MCF 10A (cell line): ENCODE data around the gene ADRA1B. TPM values are rescaled to one million over a fixed set of nuclear protein-coding genes. Genes with fewer than 3 reads are reported as not detected.
"Not testable (repeated sequence)": the region's sequence is repeated elsewhere in the genome, so short reads cannot be mapped to it uniquely, and the experiment has no call there.

Experiments
- BruUV-seq: library from RNA; stranded (reverse); fragments of 400-500 nt; replicated peaks from 2 replicates; lab custom pipeline; 2021; lab: Mats Ljungman, UMichigan
- CTCF ChIA-PET: fragments of 300-600 bp; sonication (Branson Sonifier 250); formaldehyde crosslinking; extraction: SDS; loops from one replicate; lab custom pipeline; 2021; ENCODE audit warnings: antibody characterized with exemption, inconsistent platforms; lab: Yijun Ruan, JAX
- POLR2A ChIA-PET: fragments of 300-600, 350-650 bp; sonication (Branson Sonifier 250); formaldehyde crosslinking; extraction: SDS; loops from one replicate; lab custom pipeline; 2020; ENCODE audit warnings: antibody characterized with exemption, inconsistent platforms; lab: Yijun Ruan, JAX
- DNase-seq: peaks from one replicate; pipeline ENCODE4 v3.0.0-alpha.2; 2018; ENCODE audit not compliant: unreplicated experiment
- H3K27ac Mint-ChIP-seq: one replicate; pipeline ENCODE4 v1.8.0; 2022; ENCODE audit warnings: mild to moderate bottlenecking, low read depth, mixed read lengths; ENCODE audit not compliant: unreplicated experiment
- H3K27me3 Mint-ChIP-seq: one replicate; pipeline ENCODE4 v1.8.0; 2022; ENCODE audit warnings: mixed read lengths; ENCODE audit not compliant: insufficient read depth, unreplicated experiment
- H3K36me3 Mint-ChIP-seq: one replicate; pipeline ENCODE4 v1.8.0; 2022; ENCODE audit warnings: mild to moderate bottlenecking, moderate library complexity, mixed read lengths; ENCODE audit not compliant: insufficient read depth, unreplicated experiment
- H3K4me1 Mint-ChIP-seq: one replicate; pipeline ENCODE4 v1.8.0; 2022; ENCODE audit warnings: mixed read lengths; ENCODE audit not compliant: insufficient read depth, unreplicated experiment
- H3K4me3 Mint-ChIP-seq: one replicate; pipeline ENCODE4 v1.8.0; 2022; ENCODE audit warnings: mild to moderate bottlenecking, moderate library complexity, mixed read lengths; ENCODE audit not compliant: unreplicated experiment
- H3K9me3 Mint-ChIP-seq: one replicate; pipeline ENCODE4 v1.8.0; 2022; ENCODE audit warnings: mixed read lengths; ENCODE audit not compliant: unreplicated experiment
- CTCF ChIP-seq: fragments of 200-600 bp; IDR thresholded peaks from one replicate; pipeline ENCODE4 v1.8.0; 2022; ENCODE audit warnings: antibody characterized with exemption, mild to moderate bottlenecking; ENCODE audit not compliant: unreplicated experiment
- intact Hi-C: fragments of 100-400 bp; cut with micrococcal nuclease; formaldehyde crosslinking; loops from 2 replicates; pipeline ENCODE4 v1.14.1; 2022
- total RNA-seq: library from RNA; stranded (reverse); gene quantifications from 2 replicates; pipeline ENCODE4 v1.2.3, GENCODE V29; 2022

The ADRA1B gene
- total RNA-seq, 1 experiment from 2014 or later: 0.14 TPM

- H3K4me1 Mint-ChIP-seq: peaks cover 7% of the 10 kb centered on the region
- no peak overlapping the region for H3K27ac Mint-ChIP-seq
- TF ChIP-seq CTCF: peak; percentile 87
- no peaks in the 10 kb centered on the region for H3K9me3 Mint-ChIP-seq
- intact Hi-C loops: loop anchor here (1.0 to 5.0 kb wide), 6 partner anchors 193 to 633 kb away; partner anchors contain the start of gene IL12B
- ChIA-PET CTCF (interaction anchor here (0.6 to 4.5 kb wide), 49 partner anchors 8 to 1268 kb away, joined by 3 to 37 read pairs (median 4); no protein-coding TSS in a partner anchor), POLR2A (interaction anchor here (1.1 kb wide), 1 partner anchor 364 kb away, joined by 3 read pairs; no protein-coding TSS in a partner anchor)
- peak; percentile 86 for DNase-seq
- H3K4me3 Mint-ChIP-seq: no peak overlapping the region
- H3K27me3 Mint-ChIP-seq: no peaks in the 10 kb centered on the region
- no TSS peak for BruUV-seq
- no peaks in the 10 kb centered on the region for H3K36me3 Mint-ChIP-seq
Measured at GRCh38 chr5:159965031-159965837, 49.0 kb downstream of the ADRA1B start.

DNA sequence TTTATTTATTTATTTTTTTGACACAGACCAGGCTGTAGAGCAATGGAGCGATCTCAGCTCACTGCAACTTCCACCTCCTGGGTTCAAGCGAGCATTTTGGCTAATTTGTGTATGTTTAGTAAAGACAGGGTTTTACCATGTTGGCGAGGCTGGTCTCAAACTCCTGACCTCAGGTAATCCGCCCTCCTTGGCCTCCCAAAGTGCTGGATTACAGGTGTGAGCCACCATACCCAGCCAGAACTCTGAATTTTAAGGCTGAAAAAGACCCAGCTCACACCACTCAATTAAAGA is 49.5 kb downstream of the ADRA1B start:
- H3K27ac Mint-ChIP-seq, H3K9me3 Mint-ChIP-seq, H3K4me3 Mint-ChIP-seq, H3K36me3 Mint-ChIP-seq, H3K27me3 Mint-ChIP-seq, POLR2A ChIA-PET, DNase-seq, BruUV-seq, H3K4me1 Mint-ChIP-seq: not testable (repeated sequence)
- CTCF ChIA-PET: interaction anchor here (0.6 to 4.5 kb wide), 36 partner anchors 9 to 1269 kb away, joined by 3 to 37 read pairs (median 5); no protein-coding TSS in a partner anchor
- intact Hi-C loops: loop anchor here (1.0 to 5.0 kb wide), 6 partner anchors 193 to 633 kb away; partner anchors contain the start of gene IL12B

GRCh38 chr5:159969966-159970365 is 53.7 kb downstream of the ADRA1B start:
- H3K9me3 Mint-ChIP-seq: no peaks in the 10 kb centered on the region
- intact Hi-C loops: loop anchor here (5.0 kb wide), 2 partner anchors 198 to 638 kb away; partner anchors contain the start of gene IL12B
- H3K4me1 Mint-ChIP-seq: peaks cover 17% of the 10 kb centered on the region
- H3K4me3 Mint-ChIP-seq: no peak overlapping the region
- no peaks in the 10 kb centered on the region for H3K36me3 Mint-ChIP-seq
- ChIA-PET POLR2A (no interaction called here), CTCF (interaction anchor here (0.6 to 3.6 kb wide), 4 partner anchors 17 to 756 kb away, joined by 3 to 23 read pairs (median 3); no protein-coding TSS in a partner anchor)
- no peak overlapping the region for H3K27ac Mint-ChIP-seq
- no peak for DNase-seq
- no TSS peak for BruUV-seq
- H3K27me3 Mint-ChIP-seq: no peaks in the 10 kb centered on the region
- no peak for TF ChIP-seq CTCF

- Mint-ChIP-seq H3K9me3 (no peaks in the 10 kb centered on the region), H3K4me3 (no peak overlapping the region), H3K4me1 (peaks cover 9% of the 10 kb centered on the region), H3K27me3 (no peaks in the 10 kb centered on the region), H3K27ac (no peak overlapping the region), H3K36me3 (no peaks in the 10 kb centered on the region)
- intact Hi-C loops: no loop called here
- no peak for TF ChIP-seq CTCF
- no TSS peak for BruUV-seq
- no peak for DNase-seq
- POLR2A ChIA-PET: interaction anchor here (0.5 kb wide), 1 partner anchor 549 kb away, joined by 3 read pairs; no protein-coding TSS in a partner anchor
- CTCF ChIA-PET: interaction anchor here (0.7 kb wide), 1 partner anchor 452 kb away, joined by 3 read pairs; no protein-coding TSS in a partner anchor
Measured at GRCh38 chr5:159971038-159971437, 54.8 kb downstream of the ADRA1B start.
